Measurements from ENCODE around the gene SH3BP1.

DNA sequence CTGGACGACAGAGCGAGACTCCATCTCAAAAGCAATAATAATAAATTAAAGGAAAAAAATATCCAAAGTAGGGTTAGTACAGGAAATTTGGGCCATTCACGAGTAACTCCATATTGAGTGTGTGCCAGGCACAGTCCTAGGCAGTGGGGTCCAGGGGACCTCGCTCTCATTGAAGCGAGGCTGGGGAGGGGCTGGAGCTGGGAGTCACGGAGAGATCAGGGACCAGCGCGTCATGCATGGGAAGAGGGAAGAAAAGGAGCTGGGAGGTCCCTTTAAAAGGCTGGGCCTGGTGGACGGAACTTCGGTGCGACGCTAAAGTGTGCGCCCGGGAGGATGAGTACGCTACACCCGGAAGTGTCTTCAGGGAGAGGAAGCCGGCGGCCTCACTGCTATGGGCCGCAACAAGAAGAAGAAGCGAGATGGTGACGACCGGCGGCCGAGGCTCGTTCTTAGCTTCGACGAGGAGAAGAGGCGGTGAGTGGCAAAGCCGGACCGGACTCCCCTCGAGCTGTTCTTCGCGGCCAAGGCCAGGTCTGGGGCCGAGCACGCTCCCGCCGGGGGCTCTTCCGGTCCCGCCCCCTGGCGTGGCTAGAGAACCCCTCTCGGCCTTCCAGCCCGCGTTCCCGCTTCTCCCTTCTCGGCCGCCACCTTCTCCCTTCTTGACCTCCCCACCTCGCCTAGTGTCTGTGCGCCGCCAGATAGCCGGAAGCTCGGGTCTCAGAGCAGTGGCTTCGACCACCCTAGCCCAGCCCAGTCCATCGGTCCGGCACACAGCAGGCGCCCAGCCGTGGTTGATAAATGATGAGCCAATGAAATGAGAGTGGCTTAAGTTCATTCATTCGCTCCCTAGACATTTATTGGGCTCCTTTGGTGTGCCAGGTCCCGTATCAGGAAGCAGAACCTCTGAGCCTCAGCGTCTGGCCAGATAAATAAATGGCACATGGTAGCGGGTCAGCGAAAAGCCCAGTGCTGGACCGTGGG is 46.8 kb downstream of the SH3BP1 start, which contains the start of gene NOL12:
- TF ChIP-seq CTCF (IDR thresholded peaks at IDR 0.05) (no peak), EZH2 (IDR thresholded peaks at IDR 0.05; ENCODE audit: borderline replicate concordance, insufficient read depth, low read depth, low read length, poor library complexity, severe bottlenecking) (no peak)

Data from B cell (primary cell).